ENCODE data around the gene SUMO2. TPM values are rescaled to one million over a fixed set of nuclear protein-coding genes. Genes with fewer than 3 reads are reported as not detected.
"Not testable (repeated sequence)": the region's sequence is repeated elsewhere in the genome, so short reads cannot be mapped to it uniquely, and the experiment has no call there.

The SUMO2 gene
- total RNA-seq, 1 experiment from 2014 or later, result 859 TPM

DNA sequence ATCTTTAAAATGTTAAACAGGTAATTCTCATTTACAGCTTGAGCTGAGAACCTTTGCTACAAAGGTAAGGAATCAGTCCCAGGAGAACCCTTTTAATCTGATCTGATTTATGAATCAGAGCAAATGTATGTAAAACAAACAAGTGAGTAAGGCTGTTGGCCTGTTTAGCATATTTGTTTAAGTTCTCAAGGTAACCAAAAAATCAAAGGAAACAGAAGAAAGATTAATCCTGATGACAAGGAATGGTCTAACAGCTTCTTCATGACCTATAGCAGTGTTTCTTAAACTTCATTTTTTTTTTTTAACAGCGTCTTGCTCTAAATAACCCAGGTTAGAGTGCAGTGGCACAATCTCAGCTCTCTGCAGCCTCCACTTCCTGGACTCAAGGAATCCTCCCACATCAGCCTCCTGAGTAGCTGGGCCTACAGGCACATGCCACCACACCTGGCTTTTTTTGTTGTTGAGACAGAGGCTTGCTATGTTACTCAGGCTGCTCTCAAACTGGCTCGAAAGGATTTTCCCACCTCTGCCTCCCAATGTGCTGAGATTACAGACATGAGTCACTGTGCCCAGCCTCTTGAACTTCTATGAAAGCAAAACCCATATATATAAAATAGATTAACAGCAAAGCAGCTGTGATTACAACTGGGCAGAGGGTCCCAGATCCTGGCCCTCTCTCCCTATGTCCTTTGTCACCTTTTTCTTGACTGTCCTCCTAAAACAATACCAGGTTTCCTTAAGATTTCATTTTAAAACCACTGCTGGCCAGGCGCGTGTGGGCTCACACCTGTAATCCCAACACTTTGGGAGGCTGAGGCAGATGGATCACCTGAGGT lies 23.3 kb downstream of the SUMO2 start:
- ATAC-seq (peak; percentile 23), DNase-seq (ENCODE audit: low read depth, low spot score) (peak; percentile 59)
- H3K9me2 ChIP-seq (ENCODE audit: insufficient read depth), result no peaks in the 10 kb centered on the region
- no TSS peak for BruUV-seq (replicated peaks)
- H3K9ac ChIP-seq (ENCODE audit: low read length), result peak overlapping the region; percentile 39
- intact Hi-C loops (cut with micrococcal nuclease), result no loop called here
- H3K9me3 ChIP-seq (ENCODE audit: control insufficient read depth in 1 of 2, insufficient read depth in 1 of 2, low read depth in 1 of 2, low read length in 2 of 2), result no peaks in the 10 kb centered on the region
- H4K20me1 ChIP-seq (ENCODE audit: insufficient read depth), result no peaks in the 10 kb centered on the region
- RAD21 ChIA-PET (ENCODE audit: low non-redundant PET in 1 of 2, low total read pairs in 2 of 2, uncharacterized antibody in 2 of 2, unreplicated experiment in 2 of 2), result no interaction called here
- no peak overlapping the region for H2AFZ ChIP-seq (ENCODE audit: low read depth, low read length, poor library complexity, severe bottlenecking)
- peaks cover 46 to 57% of the 10 kb centered on the region in 2 experiments for H3K4me1 ChIP-seq (ENCODE audit: control insufficient read depth in 1 of 2, insufficient read depth in 2 of 2, low read length in 2 of 2)
- TF ChIP-seq, protein P1, sequence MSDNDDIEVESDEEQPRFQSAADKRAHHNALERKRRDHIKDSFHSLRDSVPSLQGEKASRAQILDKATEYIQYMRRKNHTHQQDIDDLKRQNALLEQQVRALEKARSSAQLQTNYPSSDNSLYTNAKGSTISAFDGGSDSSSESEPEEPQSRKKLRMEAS (IDR thresholded peaks at IDR 0.05), result peak; percentile 81
- TF ChIP-seq JUND (IDR thresholded peaks at IDR 0.05) (peak; percentile 41; the same call in 1 of the 2 replicates), ZFX (IDR thresholded peaks at IDR 0.05) (0 out of 2 replicates have a peak, but pooled peaks have one; percentile 31), CBX3 (IDR thresholded peaks at IDR 0.05; ENCODE audit: low read depth) (peak; percentile 48; the same call in 1 of the 2 replicates), SP1 (IDR thresholded peaks at IDR 0.05; ENCODE audit: low read depth) (0 out of 2 replicates have a peak, but pooled peaks have one; percentile 24), SRF (IDR thresholded peaks at IDR 0.05; ENCODE audit: low read depth) (no peak)
- H3K4me2 ChIP-seq (ENCODE audit: low read length), result peak overlapping the region; percentile 60
- H3K4me3 ChIP-seq (replicated peaks in 1 of 2; ENCODE audit: low read depth in 1 of 2, low read length in 2 of 2), result no peak overlapping the region
- CTCF ChIA-PET, result interaction anchor here (1.0 to 2.0 kb wide), 3 partner anchors 13 to 45 kb away, joined by 3 to 17 read pairs (median 5); no protein-coding TSS in a partner anchor
- H3K27me3 ChIP-seq (ENCODE audit: insufficient read depth, low read length), result no peaks in the 10 kb centered on the region
- H3K36me3 ChIP-seq (ENCODE audit: control insufficient read depth in 1 of 2, insufficient read depth in 2 of 2, low read length in 2 of 2), result no peaks in the 10 kb centered on the region; a peak in 1 of 4 replicates
- H3K27ac ChIP-seq (ENCODE audit: low read depth, low read length), result peak overlapping the region; percentile 56
- POLR2A ChIA-PET, result interaction anchor here (1.2 to 1.6 kb wide), 3 partner anchors 12 to 42 kb away, joined by 3 to 6 read pairs (median 3); no protein-coding TSS in a partner anchor
- H3K79me2 ChIP-seq (ENCODE audit: insufficient read depth, low read length), result no peaks in the 10 kb centered on the region

DNA sequence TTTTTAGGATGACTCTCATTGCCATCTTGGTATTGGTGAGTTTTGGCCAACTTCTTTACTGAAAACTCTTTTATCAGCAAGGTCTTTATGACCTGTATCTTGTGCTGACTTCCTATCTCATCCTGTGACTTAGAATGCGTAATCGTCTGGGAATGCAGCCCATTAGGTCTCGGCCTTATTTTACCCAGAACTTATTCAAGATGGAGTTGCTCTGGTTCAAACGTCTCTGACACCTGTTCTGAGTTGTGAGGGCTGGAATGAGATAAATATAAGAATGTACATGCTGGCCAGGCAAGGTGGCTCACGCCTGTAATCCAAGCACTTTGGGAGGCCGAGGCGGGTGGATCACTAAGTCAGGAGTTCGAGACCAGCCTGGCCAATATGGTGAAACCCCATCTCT lies 24.3 kb downstream of the SUMO2 start:
- ChIA-PET POLR2A (interaction anchor here (1.3 to 1.6 kb wide), 2 partner anchors 13 to 34 kb away, joined by 3 to 6 read pairs; no protein-coding TSS in a partner anchor), CTCF (interaction anchor here (1.0 to 2.0 kb wide), 3 partner anchors 14 to 45 kb away, joined by 3 to 17 read pairs (median 5); no protein-coding TSS in a partner anchor)
- H3K79me2 ChIP-seq (ENCODE audit: insufficient read depth, low read length); intact Hi-C loops (cut with micrococcal nuclease); H4K20me1 ChIP-seq (ENCODE audit: insufficient read depth); DNase-seq (ENCODE audit: low read depth, low spot score); H3K36me3 ChIP-seq (ENCODE audit: control insufficient read depth in 1 of 2, insufficient read depth in 2 of 2, low read length in 2 of 2); RAD21 ChIA-PET (ENCODE audit: low non-redundant PET in 1 of 2, low total read pairs in 2 of 2, uncharacterized antibody in 2 of 2, unreplicated experiment in 2 of 2); H3K27ac ChIP-seq (ENCODE audit: low read depth, low read length); ATAC-seq; BruUV-seq (replicated peaks); H3K4me3 ChIP-seq (replicated peaks in 1 of 2; ENCODE audit: low read depth in 1 of 2, low read length in 2 of 2); H3K27me3 ChIP-seq (ENCODE audit: insufficient read depth, low read length); H3K9me3 ChIP-seq (ENCODE audit: control insufficient read depth in 1 of 2, insufficient read depth in 1 of 2, low read depth in 1 of 2, low read length in 2 of 2); H2AFZ ChIP-seq (ENCODE audit: low read depth, low read length, poor library complexity, severe bottlenecking); H3K9me2 ChIP-seq (ENCODE audit: insufficient read depth): not testable (repeated sequence)
- peak overlapping the region; percentile 39 for H3K9ac ChIP-seq (ENCODE audit: low read length)
- H3K4me2 ChIP-seq (ENCODE audit: low read length), result peak overlapping the region; percentile 60
- peaks cover 46 to 57% of the 10 kb centered on the region in 2 experiments for H3K4me1 ChIP-seq (ENCODE audit: control insufficient read depth in 1 of 2, insufficient read depth in 2 of 2, low read length in 2 of 2)
- TF ChIP-seq FOSL1 (IDR thresholded peaks at IDR 0.05; ENCODE audit: low read depth), result 0 out of 2 replicates have a peak, but pooled peaks have one; percentile 10

Data from HCT116 (cell line).